KOPT-K1 (cell line): ENCODE measurements around the gene MYH14.
"Not testable (repeated sequence)": the region's sequence is repeated elsewhere in the genome, so short reads cannot be mapped to it uniquely, and the experiment has no call there.

Experiments
- H3K27ac ChIP-seq: fragments of 200-600 bp; sonication (generic); 2 replicates; pipeline ENCODE4 v1.5.1; 2016; ENCODE audit warnings: antibody characterized with exemption, mild to moderate bottlenecking, low read depth, low read length; ENCODE audit not compliant: poor library complexity, severe bottlenecking
- H3K36me3 ChIP-seq: fragments of 200-600 bp; sonication (generic); 2 replicates; pipeline ENCODE4 v1.5.1; 2017; ENCODE audit warnings: antibody characterized with exemption, mild to moderate bottlenecking, low read length, moderate library complexity; ENCODE audit not compliant: insufficient read depth
- H3K9me3 ChIP-seq: fragments of 200-600 bp; sonication (generic); 2 replicates; pipeline ENCODE4 v1.5.1; 2017; ENCODE audit warnings: antibody characterized with exemption, low read length, mild to moderate bottlenecking; ENCODE audit not compliant: insufficient read depth, poor library complexity, severe bottlenecking

Gene MYH14

GRCh38 chr19:50347089-50347581, 143.7 kb downstream of the MYH14 start:
- H3K27ac ChIP-seq, H3K36me3 ChIP-seq, H3K9me3 ChIP-seq: not testable (repeated sequence)

- H3K9me3 ChIP-seq: peaks cover 4% of the 10 kb centered on the region
- no peak overlapping the region for H3K27ac ChIP-seq
- no peaks in the 10 kb centered on the region for H3K36me3 ChIP-seq
Observed at GRCh38 chr19:50349277-50350057, 146.0 kb downstream of the MYH14 start.

GRCh38 chr19:50352242-50352641, 148.8 kb downstream of the MYH14 start:
- no peak overlapping the region for H3K27ac ChIP-seq
- H3K36me3 ChIP-seq: no peaks in the 10 kb centered on the region
- H3K9me3 ChIP-seq: no peaks in the 10 kb centered on the region

GRCh38 chr19:50353487-50353880, 150.1 kb downstream of the MYH14 start:
- not testable (repeated sequence) for H3K36me3 ChIP-seq

GRCh38 chr19:50356691-50357177, 153.3 kb downstream of the MYH14 start:
- Histone ChIP-seq H3K9me3 (no peaks in the 10 kb centered on the region), H3K27ac (peak overlapping the region; percentile 74), H3K36me3 (no peaks in the 10 kb centered on the region)

More at GRCh38 chr19:50353487-50353880, 150.1 kb downstream of the MYH14 start:
- H3K9me3 ChIP-seq, H3K27ac ChIP-seq: not testable (repeated sequence)

- no peaks in the 10 kb centered on the region for H3K9me3 ChIP-seq
- peak overlapping the region; percentile 74 for H3K27ac ChIP-seq
- no peaks in the 10 kb centered on the region for H3K36me3 ChIP-seq
Observed at GRCh38 chr19:50357178-50358100, 154.0 kb downstream of the MYH14 start.

- Histone ChIP-seq H3K27ac (peak overlapping the region; percentile 74), H3K36me3 (no peaks in the 10 kb centered on the region), H3K9me3 (no peaks in the 10 kb centered on the region)
Observed at GRCh38 chr19:50358483-50359327, 155.3 kb downstream of the MYH14 start.

- Histone ChIP-seq H3K27ac (no peak overlapping the region), H3K36me3 (no peaks in the 10 kb centered on the region), H3K9me3 (no peaks in the 10 kb centered on the region)
Observed at GRCh38 chr19:50359328-50359818, 156.0 kb downstream of the MYH14 start.
